NOMO-1 treated with dmso at 0.1 percent for 144 hours (cell line): ENCODE results near the gene TMEM256.

ENCODE experiments used
- DNase-seq: peaks from one replicate; lab custom pipeline; 2025; ENCODE audit not compliant: unreplicated experiment; lab: John Stamatoyannopoulos, UW

The TMEM256 gene

GRCh38 chr17:7431231-7431630 lies 27.3 kb upstream of the TMEM256 start:
- DNase-seq = no peak

- DNase-seq = no peak
These were observed 25.8 kb upstream of the TMEM256 start for GRCh38 chr17:7429722-7430121.

GRCh38 chr17:7428557-7428956 lies 24.7 kb upstream of the TMEM256 start, which contains the start of gene SPEM3:
TSS of gene SPEM3 (plus strand) at chr17:7428857. CDS start at chr17:7428903, 46 bp downstream.
- DNase-seq = no peak

GRCh38 chr17:7427549-7427948 lies 23.7 kb upstream of the TMEM256 start:
- no peak for DNase-seq

GRCh38 chr17:7426896-7427489 lies 23.1 kb upstream of the TMEM256 start:
- no peak for DNase-seq

GRCh38 chr17:7426203-7426863 lies 22.4 kb upstream of the TMEM256 start:
- no peak for DNase-seq

- no peak for DNase-seq
These were observed 21.9 kb upstream of the TMEM256 start for GRCh38 chr17:7425756-7426155.

GRCh38 chr17:7425316-7425715 lies 21.4 kb upstream of the TMEM256 start, which contains the start of gene SPEM2:
TSS of gene SPEM2 (plus strand) at chr17:7425616. CDS start at chr17:7425689, 73 bp downstream.
- DNase-seq = no peak

- DNase-seq = no peak
These were observed 19.8 kb upstream of the TMEM256 start for GRCh38 chr17:7423679-7424078.

- DNase-seq = no peak
These were observed 17.3 kb upstream of the TMEM256 start for GRCh38 chr17:7421186-7421585.

GRCh38 chr17:7419819-7420610 lies 16.1 kb upstream of the TMEM256 start, which contains the start of gene SPEM1:
TSS of gene SPEM1 (plus strand) at chr17:7420324. CDS start at chr17:7420385, 61 bp downstream.
- no peak for DNase-seq

GRCh38 chr17:7418472-7419152 lies 14.7 kb upstream of the TMEM256 start:
- DNase-seq = no peak

GRCh38 chr17:7417056-7417655 lies 13.3 kb upstream of the TMEM256 start:
- no peak for DNase-seq

- DNase-seq = no peak
These were observed 12.4 kb upstream of the TMEM256 start for GRCh38 chr17:7416323-7416722.

GRCh38 chr17:7415784-7416183 lies 11.9 kb upstream of the TMEM256 start:
- no peak for DNase-seq

GRCh38 chr17:7414837-7415236 lies 10.9 kb upstream of the TMEM256 start:
- DNase-seq = no peak

GRCh38 chr17:7413346-7413985 lies 9.6 kb upstream of the TMEM256 start:
- no peak for DNase-seq

- DNase-seq = no peak
These were observed 7.5 kb upstream of the TMEM256 start for GRCh38 chr17:7411427-7411750.

- no peak for DNase-seq
These were observed 6.9 kb upstream of the TMEM256 start for GRCh38 chr17:7410634-7411426.

GRCh38 chr17:7409716-7410115 lies 5.8 kb upstream of the TMEM256 start:
- no peak for DNase-seq
